Panc1 (cell line): Measurements from ENCODE around the gene ITGB6. TPM values are rescaled to one million over a fixed set of nuclear protein-coding genes. Genes with fewer than 3 reads are reported as not detected.

Experiments used
- ATAC-seq: fragments of 200-7000 bp; cut with Tn5 transposase; 2 replicates; pipeline ENCODE4 v1.9.1; 2020; ENCODE audit warnings: mild to moderate bottlenecking, moderate library complexity
- BruUV-seq: library from RNA; stranded (reverse); fragments of 400-500 nt; replicated peaks from 2 replicates; lab custom pipeline; 2021; lab: Mats Ljungman, UMichigan
- CTCF ChIA-PET: fragments of 300-600 bp; sonication (Branson Sonifier 250); formaldehyde crosslinking; loops from one replicate; lab custom pipeline; 2022; ENCODE audit warnings: antibody characterized with exemption; lab: Charles Lee
- POLR2A ChIA-PET: fragments of 300-600 bp; sonication (Branson Sonifier 250); formaldehyde crosslinking; loops from one replicate; lab custom pipeline; 2022; ENCODE audit warnings: antibody characterized with exemption; lab: Charles Lee
- DNase-seq: peaks from one replicate; pipeline ENCODE4 v3.0.0-alpha.2; 2010; ENCODE audit warnings: low read depth, low spot score
- H3K27ac ChIP-seq: 2 replicates; pipeline ENCODE4 v1.5.1; 2011; ENCODE audit warnings: mild to moderate bottlenecking, low read length, inconsistent platforms
- H3K27me3 ChIP-seq: fragments of 200-500 bp; sonication (Bioruptor generic); 2 replicates; pipeline ENCODE4 v1.6.0; 2014; ENCODE audit warnings: low read length, inconsistent platforms; ENCODE audit not compliant: control insufficient read depth, insufficient read depth
- H3K36me3 ChIP-seq: fragments of 200-500 bp; sonication (Bioruptor generic); 2 replicates; pipeline ENCODE4 v1.5.1; 2014; ENCODE audit warnings: inconsistent platforms, mild to moderate bottlenecking, low read length, moderate library complexity; ENCODE audit not compliant: control insufficient read depth, insufficient read depth
- H3K4me1 ChIP-seq: 2 replicates; pipeline ENCODE4 v1.5.1; 2011; ENCODE audit warnings: inconsistent platforms, mild to moderate bottlenecking, low read length, moderate library complexity; ENCODE audit not compliant: control insufficient read depth, insufficient read depth
- H3K4me3 ChIP-seq, 2 experiments: 2 replicates each; pipeline ENCODE4 v1.5.1; 2011 to 2012; ENCODE audit warnings: low read depth in 2 of 2, low read length in 2 of 2, mild to moderate bottlenecking in 2 of 2, inconsistent platforms in 1 of 2, moderate library complexity in 1 of 2
- H3K9me3 ChIP-seq: fragments of 200-500 bp; sonication (Bioruptor generic); 2 replicates; pipeline ENCODE4 v1.5.1; 2014; ENCODE audit warnings: low read depth, mild to moderate bottlenecking, inconsistent platforms, low read length, moderate library complexity; ENCODE audit not compliant: control insufficient read depth, insufficient read depth
- CTCF ChIP-seq: fragments of 450-650 bp; IDR thresholded peaks from 2 replicates; pipeline ENCODE4 v1.5.1; 2017; ENCODE audit warnings: mild to moderate bottlenecking
- POLR2AphosphoS5 ChIP-seq: IDR thresholded peaks from 2 replicates; pipeline ENCODE4 v1.6.1; 2012; ENCODE audit warnings: mild to moderate bottlenecking, low read depth, low read length, moderate library complexity
- REST ChIP-seq, 2 experiments: IDR thresholded peaks; 2 replicates each; pipeline ENCODE4 v1.6.1; 2011 to 2012; ENCODE audit warnings: low read depth in 2 of 2, control low read depth in 1 of 2, low read length in 1 of 2, mild to moderate bottlenecking in 1 of 2, moderate library complexity in 1 of 2; ENCODE audit not compliant: insufficient read depth in 1 of 2
- SIN3A ChIP-seq: IDR thresholded peaks from 2 replicates; pipeline ENCODE4 v1.6.1; 2012; ENCODE audit warnings: low read depth, mild to moderate bottlenecking, low read length, moderate library complexity, borderline replicate concordance; ENCODE audit not compliant: insufficient read depth
- TCF7L2 ChIP-seq: IDR thresholded peaks from 2 replicates; pipeline ENCODE4 v1.6.1; 2011; ENCODE audit warnings: mild to moderate bottlenecking, low read depth, low read length, inconsistent platforms
- in situ Hi-C: cut with HindIII; loops from 2 replicates; pipeline ENCODE4 v1.10.0; 2016; ENCODE audit warnings: low sequenced_read_pairs, low pct_unique_long_range_greater_than_20kb
- intact Hi-C: fragments of 100-400 bp; cut with micrococcal nuclease; formaldehyde crosslinking; loops from one replicate; pipeline ENCODE4 v1.10.0; 2022; ENCODE audit not compliant: unreplicated experiment
- total RNA-seq: library from RNA; stranded (reverse); gene quantifications from one replicate; pipeline ENCODE4 v1.2.1, GENCODE V29; 2021; ENCODE audit not compliant: unreplicated experiment

Gene ITGB6
- total RNA-seq, 1 experiment from 2014 or later, result 0.08 TPM

GRCh38 chr2:160224507-160224906 lies 24.4 kb upstream of the ITGB6 start:
- H3K27me3 ChIP-seq, result no peaks in the 10 kb centered on the region
- H3K4me3 ChIP-seq, result peak overlapping the region in 1 of 2 experiments; percentile 1; a peak in 1 of 4 replicates
- TF ChIP-seq CTCF (no peak), TCF7L2 (no peak), REST (IDR thresholded peaks at IDR 0.05; ENCODE audit: insufficient read depth in 1 of 2, low read depth in 2 of 2, low read length in 1 of 2) (no peak), SIN3A (no peak), POLR2AphosphoS5 (no peak)
- peaks cover 88% of the 10 kb centered on the region for H3K4me1 ChIP-seq
- intact Hi-C loops, result no loop called here
- peak overlapping the region; percentile 83 for H3K27ac ChIP-seq
- peak; percentile 33 for ATAC-seq
- DNase-seq, result no peak
- no peaks in the 10 kb centered on the region for H3K9me3 ChIP-seq
- ChIA-PET POLR2A (no interaction called here), CTCF (no interaction called here)
- H3K36me3 ChIP-seq, result no peaks in the 10 kb centered on the region
- no TSS peak for BruUV-seq
- in situ Hi-C loops, result no loop called here

GRCh38 chr2:160224060-160224459 lies 24.0 kb upstream of the ITGB6 start:
- no TSS peak for BruUV-seq
- no peaks in the 10 kb centered on the region for H3K36me3 ChIP-seq
- ATAC-seq (peak; percentile 74), DNase-seq (no peak)
- in situ Hi-C loops (no loop called here), intact Hi-C loops (no loop called here)
- no peaks in the 10 kb centered on the region for H3K9me3 ChIP-seq
- no peak for TF ChIP-seq REST (IDR thresholded peaks at IDR 0.05; ENCODE audit: insufficient read depth in 1 of 2, low read depth in 2 of 2, low read length in 1 of 2)
- TF ChIP-seq SIN3A, result no peak
- TF ChIP-seq CTCF, result no peak
- TF ChIP-seq TCF7L2, result no peak
- TF ChIP-seq POLR2AphosphoS5, result no peak
- no peaks in the 10 kb centered on the region for H3K27me3 ChIP-seq
- CTCF ChIA-PET, result no interaction called here
- POLR2A ChIA-PET, result no interaction called here
- H3K27ac ChIP-seq, result peak overlapping the region; percentile 83
- peaks cover 89% of the 10 kb centered on the region for H3K4me1 ChIP-seq
- peak overlapping the region in 1 of 2 experiments; percentile 1; a peak in 1 of 4 replicates for H3K4me3 ChIP-seq
